Measurements from ENCODE around the gene ABHD10. TPM values are rescaled to one million over a fixed set of nuclear protein-coding genes. Genes with fewer than 3 reads are reported as not detected.

ABHD10 gene
- total and polyA plus RNA-seq, 10 of the 15 experiments (the other 5 are each of a cell fraction or from before 2014, with no cell fraction given) = 12.3 to 51.0 (median 28.9) TPM

DNA sequence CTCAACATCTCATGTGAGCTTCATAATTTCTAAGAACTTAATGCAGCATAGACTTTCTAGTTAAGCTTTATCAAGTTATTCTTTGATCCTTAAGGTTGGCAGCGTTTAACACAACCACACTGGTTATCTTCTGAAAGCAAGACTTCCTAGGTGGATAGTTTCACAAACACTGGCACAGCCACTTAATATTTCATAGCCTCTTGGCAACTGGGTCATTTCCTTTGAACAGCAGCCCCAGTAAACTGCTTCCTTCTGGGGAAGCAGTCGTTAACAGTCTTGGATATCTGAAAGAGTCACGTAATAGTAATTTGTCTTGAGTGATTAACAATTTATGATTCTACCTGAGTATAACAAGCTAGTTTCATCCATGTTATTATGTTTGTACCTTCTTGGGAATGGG is 45.9 kb upstream of the ABHD10 start:
- CTCF ChIA-PET = interaction anchor here (0.9 to 3.4 kb wide), 7 partner anchors 12 to 217 kb away, joined by 3 to 13 read pairs (median 5); no protein-coding TSS in a partner anchor
- ATAC-seq (no peak), FAIRE-seq (no peak), DNase-seq (ENCODE audit: low read depth, low spot score) (no peak)
- SMC1A ChIA-PET (ENCODE audit: uncharacterized antibody, unreplicated experiment) = interaction anchor here (0.9 to 2.6 kb wide), 11 partner anchors 10 to 216 kb away, joined by 3 to 11 read pairs (median 5); no protein-coding TSS in a partner anchor
- POLR2A ChIA-PET = no interaction called here
- H3K4me3 ChIP-seq = no peak overlapping the region
- TF ChIP-seq RELA (IDR thresholded peaks at IDR 0.05; ENCODE audit: borderline replicate concordance, partially characterized antibody) (no peak), CEBPB (IDR thresholded peaks at IDR 0.05; ENCODE audit: borderline replicate concordance in 1 of 2, low read depth in 2 of 2, low read length in 2 of 2) (no peak), IRF4 (IDR thresholded peaks at IDR 0.05; ENCODE audit: low read depth, low read length) (no peak)
- TF ChIP-seq, protein P1, sequence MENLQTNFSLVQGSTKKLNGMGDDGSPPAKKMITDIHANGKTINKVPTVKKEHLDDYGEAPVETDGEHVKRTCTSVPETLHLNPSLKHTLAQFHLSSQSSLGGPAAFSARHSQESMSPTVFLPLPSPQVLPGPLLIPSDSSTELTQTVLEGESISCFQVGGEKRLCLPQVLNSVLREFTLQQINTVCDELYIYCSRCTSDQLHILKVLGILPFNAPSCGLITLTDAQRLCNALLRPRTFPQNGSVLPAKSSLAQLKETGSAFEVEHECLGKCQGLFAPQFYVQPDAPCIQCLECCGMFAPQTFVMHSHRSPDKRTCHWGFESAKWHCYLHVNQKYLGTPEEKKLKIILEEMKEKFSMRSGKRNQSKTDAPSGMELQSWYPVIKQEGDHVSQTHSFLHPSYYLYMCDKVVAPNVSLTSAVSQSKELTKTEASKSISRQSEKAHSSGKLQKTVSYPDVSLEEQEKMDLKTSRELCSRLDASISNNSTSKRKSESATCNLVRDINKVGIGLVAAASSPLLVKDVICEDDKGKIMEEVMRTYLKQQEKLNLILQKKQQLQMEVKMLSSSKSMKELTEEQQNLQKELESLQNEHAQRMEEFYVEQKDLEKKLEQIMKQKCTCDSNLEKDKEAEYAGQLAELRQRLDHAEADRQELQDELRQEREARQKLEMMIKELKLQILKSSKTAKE (IDR thresholded peaks at IDR 0.05; ENCODE audit: low read depth, poor library complexity, severe bottlenecking) = no peak
- H4K20me1 ChIP-seq (ENCODE audit: control insufficient read depth, insufficient read depth) = no peaks in the 10 kb centered on the region
- H3K9ac ChIP-seq (ENCODE audit: control insufficient read depth, insufficient read depth, low read length) = no peak overlapping the region
- no peak overlapping the region for H3K4me2 ChIP-seq (ENCODE audit: control insufficient read depth, insufficient read depth)
- no peak overlapping the region for H2AFZ ChIP-seq (ENCODE audit: control insufficient read depth, low read depth, low read length)
- no peak overlapping the region for H3K27ac ChIP-seq (ENCODE audit: control insufficient read depth, insufficient read depth)
- no TSS peak for BruUV-seq (replicated peaks)
- H3K4me1 ChIP-seq (ENCODE audit: control insufficient read depth, insufficient read depth, low read length) = no peaks in the 10 kb centered on the region
- H3K27me3 ChIP-seq (replicated peaks in 1 of 2; ENCODE audit: control insufficient read depth in 2 of 2, insufficient read depth in 2 of 2, low read length in 1 of 2) = no peaks in the 10 kb centered on the region
- intact Hi-C loops (cut with micrococcal nuclease; ENCODE audit: unreplicated experiment) = no loop called here
- no peaks in the 10 kb centered on the region for H3K79me2 ChIP-seq (ENCODE audit: control insufficient read depth, insufficient read depth, low read length)
- 23% methylated on average over 3 of the region's 3 CpGs for WGBS (ENCODE audit: insufficient coverage, insufficient replicate concordance, low lambda C conversion rate, missing lambda C conversion rate)
- RAD21 ChIA-PET (ENCODE audit: unreplicated experiment) = no interaction called here
- H3K9me3 ChIP-seq (replicated peaks; ENCODE audit: control insufficient read depth, insufficient read depth, low read length) = no peaks in the 10 kb centered on the region
- no peaks in the 10 kb centered on the region for H3K36me3 ChIP-seq (ENCODE audit: control insufficient read depth in 2 of 2, insufficient read depth in 2 of 2, low read length in 1 of 2)
- in situ Hi-C loops (cut with MboI) = no loop called here

Data from GM12878 (cell line).